ENCODE measurements around the gene GPATCH1. TPM values are rescaled to one million over a fixed set of nuclear protein-coding genes. Genes with fewer than 3 reads are reported as not detected.

The GPATCH1 gene
- total RNA-seq, 6 experiments from 2014 or later: 5.9 to 7.8 (median 7.0) TPM

GRCh38 chr19:33048806-33049676, 31.9 kb upstream of the GPATCH1 start:
- H3K27ac Mint-ChIP-seq: no peak overlapping the region
- no peaks in the 10 kb centered on the region for H3K36me3 Mint-ChIP-seq (ENCODE audit: low read depth)
- H3K4me3 Mint-ChIP-seq: no peak overlapping the region
- no peaks in the 10 kb centered on the region; the same call in none of the 2 replicates for H3K27me3 Mint-ChIP-seq (ENCODE audit: insufficient read depth)
- no peak for DNase-seq
- no peak for TF ChIP-seq CTCF (IDR thresholded peaks at IDR 0.05)
- H3K9me3 Mint-ChIP-seq: no peaks in the 10 kb centered on the region
- peaks cover 8% of the 10 kb centered on the region; the same call in 1 of the 2 replicates for H3K4me1 Mint-ChIP-seq (ENCODE audit: low read depth)

GRCh38 chr19:33050110-33050509, 30.9 kb upstream of the GPATCH1 start:
- no peak for DNase-seq
- Mint-ChIP-seq H3K4me1 (ENCODE audit: low read depth) (peaks cover 8% of the 10 kb centered on the region; the same call in 1 of the 2 replicates), H3K27ac (no peak overlapping the region), H3K27me3 (ENCODE audit: insufficient read depth) (no peaks in the 10 kb centered on the region; the same call in none of the 2 replicates), H3K36me3 (ENCODE audit: low read depth) (no peaks in the 10 kb centered on the region), H3K4me3 (no peak overlapping the region), H3K9me3 (no peaks in the 10 kb centered on the region)
- no peak for TF ChIP-seq CTCF (IDR thresholded peaks at IDR 0.05)

- Mint-ChIP-seq H3K9me3 (no peaks in the 10 kb centered on the region), H3K27me3 (ENCODE audit: insufficient read depth) (no peaks in the 10 kb centered on the region; the same call in none of the 2 replicates), H3K4me1 (ENCODE audit: low read depth) (peaks cover 14% of the 10 kb centered on the region), H3K36me3 (ENCODE audit: low read depth) (no peaks in the 10 kb centered on the region), H3K4me3 (no peak overlapping the region), H3K27ac (no peak overlapping the region)
- no peak for TF ChIP-seq CTCF (IDR thresholded peaks at IDR 0.05)
- peak; percentile 28 for DNase-seq
These were observed 28.5 kb upstream of the GPATCH1 start for GRCh38 chr19:33052352-33052972.

GRCh38 chr19:33054623-33055022, 26.4 kb upstream of the GPATCH1 start:
- Mint-ChIP-seq H3K27ac (no peak overlapping the region), H3K27me3 (ENCODE audit: insufficient read depth) (no peaks in the 10 kb centered on the region; the same call in none of the 2 replicates), H3K4me3 (no peak overlapping the region), H3K4me1 (ENCODE audit: low read depth) (peaks cover 14% of the 10 kb centered on the region), H3K9me3 (no peaks in the 10 kb centered on the region), H3K36me3 (ENCODE audit: low read depth) (no peaks in the 10 kb centered on the region)
- DNase-seq: no peak
- TF ChIP-seq CTCF (IDR thresholded peaks at IDR 0.05): no peak

- H3K27ac Mint-ChIP-seq: no peak overlapping the region; the same call in 1 of the 2 replicates
- DNase-seq: peak; percentile 13
- no peaks in the 10 kb centered on the region; the same call in 1 of the 2 replicates for H3K27me3 Mint-ChIP-seq (ENCODE audit: insufficient read depth)
- H3K36me3 Mint-ChIP-seq (ENCODE audit: low read depth): no peaks in the 10 kb centered on the region
- no peak overlapping the region for H3K4me3 Mint-ChIP-seq
- H3K4me1 Mint-ChIP-seq (ENCODE audit: low read depth): peaks cover 14% of the 10 kb centered on the region
- H3K9me3 Mint-ChIP-seq: no peaks in the 10 kb centered on the region
- no peak for TF ChIP-seq CTCF (IDR thresholded peaks at IDR 0.05)
These were observed 25.3 kb upstream of the GPATCH1 start for GRCh38 chr19:33055718-33056117.
